Ovary (tissue), 3 donors: ENCODE measurements around the gene RANBP3.

Experiments used
- POLR2A ChIP-seq: fragments of 450-650 bp; IDR thresholded peaks from one replicate; pipeline ENCODE4 v1.6.1; 2017; ENCODE audit warnings: antibody characterized with exemption, mild to moderate bottlenecking, moderate library complexity
- TF ChIP-seq, protein P1 (sequence below), 3 donors: fragments of 450-650 bp in 2 of 3; fragments of 200-600 bp in 1 of 3; IDR thresholded peaks; one replicate each; pipeline versions ENCODE4 v1.5.1 to v1.8.0; 2016 to 2022; ENCODE audit warnings: antibody characterized with exemption in 3 of 3, mild to moderate bottlenecking in 1 of 3
- donor health status: DM: no; HTN: no; CAD: no.

- TF ChIP-seq, protein P1, sequence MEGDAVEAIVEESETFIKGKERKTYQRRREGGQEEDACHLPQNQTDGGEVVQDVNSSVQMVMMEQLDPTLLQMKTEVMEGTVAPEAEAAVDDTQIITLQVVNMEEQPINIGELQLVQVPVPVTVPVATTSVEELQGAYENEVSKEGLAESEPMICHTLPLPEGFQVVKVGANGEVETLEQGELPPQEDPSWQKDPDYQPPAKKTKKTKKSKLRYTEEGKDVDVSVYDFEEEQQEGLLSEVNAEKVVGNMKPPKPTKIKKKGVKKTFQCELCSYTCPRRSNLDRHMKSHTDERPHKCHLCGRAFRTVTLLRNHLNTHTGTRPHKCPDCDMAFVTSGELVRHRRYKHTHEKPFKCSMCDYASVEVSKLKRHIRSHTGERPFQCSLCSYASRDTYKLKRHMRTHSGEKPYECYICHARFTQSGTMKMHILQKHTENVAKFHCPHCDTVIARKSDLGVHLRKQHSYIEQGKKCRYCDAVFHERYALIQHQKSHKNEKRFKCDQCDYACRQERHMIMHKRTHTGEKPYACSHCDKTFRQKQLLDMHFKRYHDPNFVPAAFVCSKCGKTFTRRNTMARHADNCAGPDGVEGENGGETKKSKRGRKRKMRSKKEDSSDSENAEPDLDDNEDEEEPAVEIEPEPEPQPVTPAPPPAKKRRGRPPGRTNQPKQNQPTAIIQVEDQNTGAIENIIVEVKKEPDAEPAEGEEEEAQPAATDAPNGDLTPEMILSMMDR (IDR thresholded peaks at IDR 0.05), result no peak
- TF ChIP-seq POLR2A, result no peak
These were observed 110.5 kb downstream of the RANBP3 start for GRCh38 chr19:5867201-5868136.
